Smooth muscle cell (in vitro differentiated cells): ENCODE data around the gene DDX10. TPM values are rescaled to one million over a fixed set of nuclear protein-coding genes. Genes with fewer than 3 reads are reported as not detected.
A peak's percentile ranks its signal among the peaks of the same experiment; 100 is the strongest.

Experiments used
- DNase-seq: peaks from one replicate; lab custom pipeline; 2025; ENCODE audit not compliant: unreplicated experiment; lab: John Stamatoyannopoulos, UW
- H2AFZ ChIP-seq: fragments of 200-600 bp; sonication (generic); 2 replicates; pipeline ENCODE4 v1.6.0; 2016; ENCODE audit warnings: antibody characterized with exemption, low read depth, mild to moderate bottlenecking
- H3F3A ChIP-seq: fragments of 200-600 bp; sonication (generic); 2 replicates; pipeline ENCODE4 v1.6.0; 2017; ENCODE audit warnings: antibody characterized with exemption, low read depth
- H3K27ac ChIP-seq: fragments of 200-600 bp; sonication (generic); 2 replicates; pipeline ENCODE4 v1.5.1; 2016; ENCODE audit warnings: low read depth, mild to moderate bottlenecking
- H3K27me3 ChIP-seq: fragments of 200-600 bp; sonication (generic); 2 replicates; pipeline ENCODE4 v1.6.1; 2016; ENCODE audit warnings: low read depth, mild to moderate bottlenecking
- H3K36me3 ChIP-seq: fragments of 200-600 bp; sonication (generic); 2 replicates; pipeline ENCODE4 v1.5.1; 2016; ENCODE audit warnings: low read depth
- H3K4me1 ChIP-seq: fragments of 200-600 bp; sonication (generic); 2 replicates; pipeline ENCODE4 v1.5.1; 2016; ENCODE audit warnings: low read depth
- H3K4me2 ChIP-seq: fragments of 200-600 bp; sonication (generic); 2 replicates; pipeline ENCODE4 v1.6.0; 2016; ENCODE audit warnings: mild to moderate bottlenecking
- H3K4me3 ChIP-seq: fragments of 200-600 bp; sonication (generic); 2 replicates; pipeline ENCODE4 v1.5.1; 2016; ENCODE audit warnings: mild to moderate bottlenecking
- H3K79me2 ChIP-seq: fragments of 200-600 bp; sonication (generic); 2 replicates; pipeline ENCODE4 v1.6.0; 2016; ENCODE audit warnings: low read depth, mild to moderate bottlenecking
- H3K9ac ChIP-seq: fragments of 200-600 bp; sonication (generic); 2 replicates; pipeline ENCODE4 v1.6.0; 2016; ENCODE audit warnings: low read depth
- H3K9me3 ChIP-seq: fragments of 200-600 bp; sonication (generic); replicated peaks from 2 replicates; pipeline ENCODE4 v1.5.1; 2016; ENCODE audit warnings: low read depth
- H4K20me1 ChIP-seq: fragments of 200-600 bp; sonication (generic); 2 replicates; pipeline ENCODE4 v1.6.0; 2016; ENCODE audit warnings: low read depth
- CTCF ChIP-seq: fragments of 200-600 bp; sonication (generic); IDR thresholded peaks from 2 replicates; pipeline ENCODE4 v1.5.1; 2017; ENCODE audit warnings: borderline replicate concordance, mild to moderate bottlenecking, antibody characterized with exemption; ENCODE audit not compliant: insufficient read depth, poor library complexity, severe bottlenecking
- WGBS: methylation state at CpG from one replicate; pipeline ENCODE4 v1.1.7; 2016; ENCODE audit warnings: low lambda C conversion rate; 5-methylcytosine and 5-hydroxymethylcytosine counted together
- polyA plus RNA-seq: library from polyadenylated mRNA; unstranded; fragments of >200 nt; fragmentation: Nextera tagmentation; extraction: Ambion mirVana; gene quantifications from 2 replicates; pipeline ENCODE4 v1.2.1, GENCODE V29; 2016
- total RNA-seq: library from RNA; depleted of rRNA; stranded (reverse); fragments of >200 nt; gene quantifications from 2 replicates; pipeline ENCODE4 v1.2.3, GENCODE V29; 2014

Gene DDX10
- total and polyA plus RNA-seq, 2 experiments from 2014 or later = 7.3 to 15.7 TPM

GRCh38 chr11:108886005-108886659, 221.3 kb downstream of the DDX10 start:
- no peaks in the 10 kb centered on the region for H3K27me3 ChIP-seq
- WGBS = 38% methylated on average over 2 of the region's 2 CpGs
- no peaks in the 10 kb centered on the region for H3K36me3 ChIP-seq
- H2AFZ ChIP-seq = peak overlapping the region; percentile 56
- no peaks in the 10 kb centered on the region for H3F3A ChIP-seq
- H3K79me2 ChIP-seq = no peaks in the 10 kb centered on the region
- no peak for DNase-seq
- H3K4me2 ChIP-seq = peak overlapping the region; percentile 48
- H3K4me1 ChIP-seq = peaks cover 5% of the 10 kb centered on the region
- no peaks in the 10 kb centered on the region for H4K20me1 ChIP-seq
- H3K9ac ChIP-seq = no peak overlapping the region
- H3K9me3 ChIP-seq = no peaks in the 10 kb centered on the region
- H3K27ac ChIP-seq = peak overlapping the region; percentile 87
- no peak for TF ChIP-seq CTCF
- H3K4me3 ChIP-seq = no peak overlapping the region

GRCh38 chr11:108886660-108887009, 221.8 kb downstream of the DDX10 start:
- Histone ChIP-seq H3F3A (no peaks in the 10 kb centered on the region), H4K20me1 (no peaks in the 10 kb centered on the region), H2AFZ (peak overlapping the region; percentile 56), H3K27ac (peak overlapping the region; percentile 87), H3K9me3 (no peaks in the 10 kb centered on the region), H3K36me3 (no peaks in the 10 kb centered on the region), H3K4me1 (peaks cover 5% of the 10 kb centered on the region), H3K27me3 (no peaks in the 10 kb centered on the region), H3K9ac (no peak overlapping the region), H3K4me3 (no peak overlapping the region), H3K79me2 (no peaks in the 10 kb centered on the region), H3K4me2 (peak overlapping the region; percentile 48)
- 27% methylated on average over 2 of the region's 2 CpGs for WGBS
- no peak for DNase-seq
- TF ChIP-seq CTCF = no peak

GRCh38 chr11:108887436-108888238, 222.8 kb downstream of the DDX10 start:
- H3K27ac ChIP-seq = peak overlapping the region; percentile 87
- WGBS = 48% methylated on average over 8 of the region's 8 CpGs
- H3K9ac ChIP-seq = peak overlapping the region; percentile 13
- H3K4me2 ChIP-seq = peak overlapping the region; percentile 48
- H4K20me1 ChIP-seq = no peaks in the 10 kb centered on the region
- no peaks in the 10 kb centered on the region for H3K79me2 ChIP-seq
- DNase-seq = no peak
- TF ChIP-seq CTCF = no peak
- no peaks in the 10 kb centered on the region for H3F3A ChIP-seq
- no peak overlapping the region for H3K4me3 ChIP-seq
- no peak overlapping the region for H2AFZ ChIP-seq
- peaks cover 5% of the 10 kb centered on the region for H3K4me1 ChIP-seq
- H3K9me3 ChIP-seq = no peaks in the 10 kb centered on the region
- H3K36me3 ChIP-seq = no peaks in the 10 kb centered on the region
- no peaks in the 10 kb centered on the region for H3K27me3 ChIP-seq
